GM23338 (cell line): ENCODE data around the gene GPR176.

ENCODE experiments used
- CREB1 ChIP-seq: fragments of 250-450 bp; sonication (Bioruptor Pico); IDR thresholded peaks from 2 replicates; pipeline ENCODE4 v1.5.0; 2020; ENCODE audit warnings: low read depth, mild to moderate bottlenecking, moderate library complexity
- CTCF ChIP-seq, 2 experiments: fragments of 200-600 bp in 1 of 2; sonication (generic) in 1 of 2; conservative IDR thresholded peaks; 2 replicates each; pipeline versions ENCODE4 v1.5.1 to v1.6.1; 2016 to 2017; ENCODE audit warnings: antibody characterized with exemption in 2 of 2, low read depth in 2 of 2, mild to moderate bottlenecking in 2 of 2, moderate library complexity in 1 of 2
- EZH2 ChIP-seq: fragments of 200-600 bp; sonication (generic); IDR thresholded peaks from one replicate; pipeline ENCODE4 v1.8.0; 2017; ENCODE audit warnings: antibody characterized with exemption, mild to moderate bottlenecking, low read depth; ENCODE audit not compliant: unreplicated experiment
- EZH2phosphoT487 ChIP-seq: fragments of 200-600 bp; sonication (generic); IDR thresholded peaks from one replicate; pipeline ENCODE4 v1.8.1; 2018; ENCODE audit warnings: antibody characterized with exemption; ENCODE audit not compliant: unreplicated experiment
- JUNB ChIP-seq: IDR thresholded peaks from one replicate; pipeline ENCODE4 v1.6.1; 2016; ENCODE audit warnings: antibody characterized with exemption; ENCODE audit not compliant: unreplicated experiment
- POLR2AphosphoS5 ChIP-seq: IDR thresholded peaks from 2 replicates; pipeline ENCODE4 v1.6.1; 2016; ENCODE audit warnings: antibody characterized with exemption, low read depth
- REST ChIP-seq: IDR thresholded peaks from one replicate; pipeline ENCODE4 v1.6.1; 2018; ENCODE audit warnings: antibody characterized with exemption; ENCODE audit not compliant: unreplicated experiment
- ZNF331 ChIP-seq: fragments of 250-450 bp; sonication (Bioruptor Pico); IDR thresholded peaks from 2 replicates; pipeline ENCODE4 v1.5.0; 2020; ENCODE audit warnings: low read depth, mild to moderate bottlenecking, moderate library complexity
- ZNF462 ChIP-seq: fragments of 250-450 bp; sonication (Bioruptor Pico); IDR thresholded peaks from 2 replicates; pipeline ENCODE4 v1.5.0; 2020; ENCODE audit warnings: mild to moderate bottlenecking, moderate library complexity

- TF ChIP-seq CTCF (conservative IDR thresholded peaks at IDR 0.05; ENCODE audit: low read depth in 2 of 2) (no peak), REST (no peak), EZH2 (no peak), EZH2phosphoT487 (no peak), JUNB (no peak), POLR2AphosphoS5 (no peak), CREB1 (CRISPR knock-in tag) (no peak), ZNF331 (CRISPR knock-in tag) (no peak), ZNF462 (CRISPR knock-in tag) (no peak)
Measured at GRCh38 chr15:39869858-39870515, 50.1 kb downstream of the GPR176 start.
